HTR-8/SVneo (cell line): ENCODE data around the gene UAP1L1.
"Not testable (repeated sequence)": the region's sequence is repeated elsewhere in the genome, so short reads cannot be mapped to it uniquely, and the experiment has no call there.

Experiments
- DNase-seq: peaks from one replicate; pipeline ENCODE4 v3.0.0; 2011; ENCODE audit warnings: low spot score, mixed read lengths; ENCODE audit not compliant: insufficient read length
- FAIRE-seq: peaks from 2 replicates; lab custom pipeline; 2011; peaks lifted over from hg19 to GRCh38; lab: Jason Lieb, UNC

The UAP1L1 gene, protein sequence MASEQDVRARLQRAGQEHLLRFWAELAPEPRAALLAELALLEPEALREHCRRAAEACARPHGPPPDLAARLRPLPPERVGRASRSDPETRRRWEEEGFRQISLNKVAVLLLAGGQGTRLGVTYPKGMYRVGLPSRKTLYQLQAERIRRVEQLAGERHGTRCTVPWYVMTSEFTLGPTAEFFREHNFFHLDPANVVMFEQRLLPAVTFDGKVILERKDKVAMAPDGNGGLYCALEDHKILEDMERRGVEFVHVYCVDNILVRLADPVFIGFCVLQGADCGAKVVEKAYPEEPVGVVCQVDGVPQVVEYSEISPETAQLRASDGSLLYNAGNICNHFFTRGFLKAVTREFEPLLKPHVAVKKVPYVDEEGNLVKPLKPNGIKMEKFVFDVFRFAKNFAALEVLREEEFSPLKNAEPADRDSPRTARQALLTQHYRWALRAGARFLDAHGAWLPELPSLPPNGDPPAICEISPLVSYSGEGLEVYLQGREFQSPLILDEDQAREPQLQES

DNA sequence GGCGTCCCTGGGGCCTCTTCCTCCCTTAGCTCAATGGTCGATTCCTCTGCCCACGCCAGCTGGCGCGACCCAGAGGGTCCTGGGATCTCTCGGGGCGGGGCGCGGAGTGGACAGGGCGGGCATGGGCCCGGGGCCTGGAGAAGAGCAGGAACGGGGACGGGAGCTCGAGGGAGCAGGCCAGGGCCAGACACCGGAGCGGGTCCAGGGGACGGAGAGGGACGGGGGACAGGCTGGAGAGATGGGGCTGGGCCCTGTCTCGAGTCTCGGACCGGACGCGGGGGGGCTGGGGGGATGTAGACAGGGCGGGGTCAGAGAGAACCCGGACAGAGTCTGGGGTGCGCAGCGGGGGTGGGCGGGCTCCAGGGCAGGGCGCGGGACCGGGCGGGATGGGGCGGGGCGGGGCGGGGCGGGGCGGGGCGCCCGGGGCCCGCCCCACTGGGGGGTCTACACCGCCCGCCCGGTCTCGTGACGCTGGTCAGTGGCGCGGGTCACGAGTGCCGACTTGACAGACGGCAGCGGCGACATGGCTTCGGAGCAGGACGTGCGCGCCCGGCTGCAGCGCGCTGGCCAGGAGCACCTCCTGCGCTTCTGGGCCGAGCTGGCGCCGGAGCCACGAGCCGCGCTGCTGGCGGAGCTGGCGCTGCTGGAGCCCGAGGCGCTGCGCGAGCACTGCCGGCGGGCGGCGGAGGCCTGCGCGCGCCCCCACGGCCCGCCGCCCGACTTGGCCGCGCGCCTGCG lies at the start of gene UAP1L1:
UAP1L1 (plus strand) TSS at position 508 of the 738 bp plus-strand sequence; CDS start at position 524, 16 bp downstream.
- DNase-seq (peak; percentile 56), FAIRE-seq (peak; percentile 79)

DNA sequence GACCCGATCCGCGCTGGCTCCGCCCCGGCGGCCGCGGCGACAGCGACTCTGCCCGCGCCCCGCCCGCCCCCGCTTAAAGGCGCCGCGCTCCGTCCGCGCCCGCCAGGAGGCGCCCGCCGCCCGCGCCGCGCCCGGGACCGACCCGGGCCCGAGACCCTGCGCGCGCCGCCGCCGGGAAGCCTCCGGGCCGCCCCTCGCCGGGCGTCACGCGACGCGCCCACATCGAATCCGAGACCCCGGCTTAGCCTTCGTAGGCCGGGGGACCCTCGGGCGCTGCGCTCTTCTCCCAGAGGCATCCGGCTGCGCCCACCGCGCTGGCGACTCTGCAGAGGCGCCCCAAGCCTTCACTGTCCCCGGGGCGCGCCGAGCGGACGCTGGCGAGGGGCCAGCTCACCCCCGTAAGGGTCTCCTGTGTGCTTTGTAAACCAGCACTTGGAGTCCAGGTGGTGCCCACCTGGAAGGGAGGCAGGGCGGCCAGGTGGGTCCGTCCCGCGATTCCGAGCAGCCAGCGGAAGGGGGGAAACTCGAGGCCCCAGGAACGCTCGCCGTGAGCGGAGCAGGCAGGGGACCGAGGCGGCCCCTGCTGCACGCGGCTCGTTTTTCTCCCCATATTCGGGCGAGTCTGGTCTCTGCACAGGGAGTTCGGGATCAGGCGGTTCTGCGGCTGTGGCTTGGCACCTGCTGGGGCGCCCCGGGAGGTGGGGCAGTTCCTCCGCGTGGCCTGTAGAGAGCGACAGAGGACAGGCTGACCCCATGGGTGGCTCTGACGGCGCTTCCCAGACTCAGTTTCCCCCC lies 48.9 kb upstream of the UAP1L1 start:
- FAIRE-seq = peak; percentile 23
- no peak for DNase-seq

DNA sequence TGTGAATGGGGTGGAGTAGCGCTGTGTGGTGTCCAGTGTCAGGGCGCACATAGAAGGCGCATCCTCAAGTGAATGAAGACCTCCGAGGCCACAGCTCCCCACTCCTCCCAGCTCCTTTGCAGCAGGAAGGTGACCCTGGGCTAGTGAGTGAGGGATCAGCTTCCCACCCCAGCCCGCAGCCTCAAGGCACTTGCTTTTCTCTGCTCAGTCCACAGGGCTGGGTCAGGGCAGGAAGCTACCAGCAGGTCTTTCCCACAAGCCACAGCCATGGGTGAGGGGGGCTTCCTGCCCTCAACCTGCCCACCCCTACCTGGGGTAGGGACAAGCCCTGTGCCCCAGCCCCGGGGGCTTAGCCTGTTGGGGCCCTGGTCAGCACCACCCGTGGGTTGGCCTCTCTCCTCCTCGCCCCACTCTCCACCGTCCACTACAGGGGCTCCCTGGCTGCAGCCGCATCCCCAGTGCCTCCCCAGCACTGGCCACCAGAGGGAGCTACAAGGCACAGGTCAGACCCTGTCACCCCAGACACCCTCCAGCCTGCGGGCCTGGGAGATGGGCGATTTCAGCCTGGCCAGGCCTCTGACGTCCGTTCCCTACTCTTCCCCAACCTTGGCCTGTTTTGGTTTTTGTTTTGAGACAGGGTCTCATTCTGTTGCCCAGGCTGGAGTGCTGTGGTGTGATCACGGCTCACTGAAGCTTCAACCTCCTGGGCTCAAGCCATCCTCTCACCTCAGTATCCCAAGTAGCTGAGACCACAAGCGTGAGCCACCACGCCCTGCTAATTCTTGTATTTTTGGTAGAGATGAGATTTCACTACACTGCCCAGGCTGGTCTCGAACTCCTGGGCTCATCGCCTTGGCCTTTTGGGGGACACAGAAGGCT lies 48.0 kb upstream of the UAP1L1 start:
- FAIRE-seq (peak; percentile 59), DNase-seq (peak; percentile 74)

DNA sequence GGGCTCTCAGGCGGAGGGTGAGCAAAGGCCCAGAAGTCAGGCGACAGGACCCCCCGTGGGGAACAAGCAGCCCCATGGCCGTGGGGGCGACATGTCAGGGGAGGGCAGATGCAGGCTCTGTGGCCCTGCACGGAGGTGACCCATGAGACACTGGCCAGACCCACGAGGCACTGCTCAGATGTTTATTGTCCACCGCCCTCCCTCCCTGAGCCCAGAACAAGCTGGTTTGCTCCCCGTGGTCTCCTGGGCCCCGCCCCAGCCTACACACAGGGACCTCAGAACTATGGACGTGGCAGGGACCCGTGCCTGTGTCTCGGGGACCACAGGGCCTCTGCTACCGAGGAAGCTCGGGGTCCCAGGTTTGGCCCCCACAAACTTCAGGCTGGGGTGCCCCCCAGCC lies 47.3 kb upstream of the UAP1L1 start:
- no peak for DNase-seq
- FAIRE-seq = no peak

DNA sequence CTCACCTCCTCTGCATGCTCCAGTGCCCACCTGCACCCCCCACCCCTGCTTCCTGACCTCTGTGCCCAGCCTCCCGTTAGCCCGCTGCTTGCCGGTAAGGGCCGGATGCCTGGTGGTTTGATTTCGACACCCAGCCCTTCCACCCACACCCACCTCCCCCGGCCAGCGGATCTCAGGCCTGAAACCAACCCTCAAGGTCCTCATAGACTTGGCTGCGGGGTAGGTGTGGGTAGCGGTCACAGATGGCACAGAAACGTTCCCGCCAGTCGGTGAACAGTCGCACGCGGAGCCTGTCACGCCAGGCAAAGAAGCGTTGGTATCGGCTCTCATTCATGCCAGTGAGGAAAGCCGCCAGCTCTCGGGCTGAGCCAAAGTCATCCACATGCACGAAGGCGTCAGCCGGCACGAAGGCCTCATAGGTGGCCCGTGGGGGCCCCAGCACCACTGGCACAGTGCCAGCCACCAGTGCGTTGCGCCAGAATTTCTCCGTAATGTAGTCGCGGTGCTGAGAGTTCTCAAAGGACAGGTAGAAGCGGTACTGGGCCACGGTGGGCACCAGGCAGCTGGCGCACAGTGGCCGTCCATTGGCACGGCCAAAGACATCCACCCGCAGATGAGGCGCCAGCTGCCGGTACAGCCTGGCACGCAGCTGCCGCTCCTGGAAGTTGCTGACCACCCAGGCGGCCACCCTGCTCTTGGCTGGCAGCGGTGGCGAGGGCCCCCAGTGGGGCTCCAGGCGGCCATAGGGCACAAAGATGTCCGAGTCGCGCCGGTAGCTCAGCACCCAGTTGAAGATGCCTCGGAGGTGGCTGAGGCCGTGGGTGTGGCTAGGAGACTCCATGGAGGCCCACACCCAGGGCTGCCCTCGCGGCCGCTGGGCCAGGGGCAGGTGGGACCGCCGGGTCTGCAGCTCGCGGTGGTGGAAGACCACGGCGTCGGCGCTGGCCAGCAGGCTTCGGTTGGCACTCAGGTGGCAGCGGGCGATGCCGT lies 46.5 kb upstream of the UAP1L1 start:
- DNase-seq (no peak), FAIRE-seq (no peak)

DNA sequence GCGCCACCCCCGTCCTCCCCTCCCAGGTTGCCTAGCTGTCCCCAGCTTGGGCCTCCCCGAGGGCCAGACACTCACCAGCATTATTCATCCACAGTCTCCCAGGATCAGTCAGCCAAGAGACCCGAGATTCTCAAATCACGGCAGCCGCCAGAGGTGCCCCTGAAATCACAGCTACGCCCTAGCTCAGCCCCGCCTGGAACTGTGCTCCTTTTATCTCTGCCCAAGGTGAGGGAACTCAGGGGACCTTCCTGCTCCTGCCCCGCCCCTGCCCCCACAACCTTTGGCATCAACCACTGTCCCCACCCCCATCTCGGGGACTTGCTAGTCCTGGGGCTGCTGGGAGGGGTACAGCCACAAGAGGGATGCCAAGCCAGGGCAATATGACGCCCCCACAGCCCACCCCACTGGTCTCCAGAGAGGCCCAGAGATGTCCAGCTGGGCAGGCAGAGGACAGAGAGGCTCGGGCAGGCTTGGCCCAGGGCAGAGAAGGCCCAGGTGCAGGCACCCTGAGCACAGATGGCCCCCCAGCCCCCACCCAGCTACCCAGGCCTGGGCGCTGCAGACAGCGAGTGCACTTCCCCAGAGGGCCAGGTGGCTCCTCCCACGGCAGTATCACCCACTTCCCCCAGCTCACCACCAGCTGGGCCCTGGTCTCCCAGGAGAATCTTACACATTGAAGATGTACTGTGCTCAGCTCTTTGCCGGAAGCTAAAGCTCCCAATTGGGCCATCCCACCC lies 45.2 kb upstream of the UAP1L1 start, which contains the start of gene FUT7:
FUT7 (minus strand) TSS at position 185 of the 737 bp plus-strand sequence; CDS start at position 88, 97 bp downstream.
- DNase-seq (no peak), FAIRE-seq (no peak)

DNA sequence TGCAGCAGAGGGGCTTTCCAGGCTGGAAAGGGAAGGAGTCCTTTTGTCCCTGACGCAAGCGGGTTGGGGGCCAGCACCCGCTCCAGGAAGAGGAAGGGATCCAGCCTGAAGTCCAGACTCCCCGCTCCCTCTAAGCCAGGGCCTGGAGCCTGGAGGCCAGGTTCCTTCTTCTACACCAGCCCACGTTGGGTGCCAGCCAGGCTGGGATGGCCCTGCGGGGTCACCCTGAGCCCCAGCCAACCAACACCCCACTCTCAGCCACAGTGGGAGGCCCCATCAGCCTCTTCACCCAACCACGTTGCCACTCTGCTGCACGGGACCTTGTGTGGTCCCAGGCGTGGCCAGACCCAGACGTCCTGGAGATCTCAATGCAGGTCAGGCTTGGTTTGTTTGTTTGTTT lies 44.5 kb upstream of the UAP1L1 start:
- no peak for DNase-seq
- FAIRE-seq = no peak

DNA sequence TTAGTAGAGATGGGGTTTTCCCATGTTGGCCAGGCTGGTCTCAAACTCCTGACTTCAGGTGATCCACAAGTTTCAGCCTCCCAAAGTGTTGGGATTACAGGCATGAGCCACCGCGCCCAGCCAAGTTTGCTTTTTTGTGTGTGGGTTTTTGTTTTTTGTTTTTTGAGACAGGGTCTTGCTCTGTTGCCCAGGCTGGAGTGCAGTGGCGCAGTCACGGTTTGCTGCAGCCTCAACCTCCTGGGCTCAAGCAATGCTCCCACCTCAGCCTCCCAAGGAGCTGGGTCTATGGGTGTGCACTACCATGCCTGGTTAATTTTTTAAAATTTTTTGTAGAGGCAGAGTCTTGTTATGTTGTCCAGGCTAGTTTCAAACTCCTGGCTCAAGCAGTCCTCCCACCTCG lies 43.8 kb upstream of the UAP1L1 start:
- not testable (repeated sequence) for DNase-seq, FAIRE-seq

DNA sequence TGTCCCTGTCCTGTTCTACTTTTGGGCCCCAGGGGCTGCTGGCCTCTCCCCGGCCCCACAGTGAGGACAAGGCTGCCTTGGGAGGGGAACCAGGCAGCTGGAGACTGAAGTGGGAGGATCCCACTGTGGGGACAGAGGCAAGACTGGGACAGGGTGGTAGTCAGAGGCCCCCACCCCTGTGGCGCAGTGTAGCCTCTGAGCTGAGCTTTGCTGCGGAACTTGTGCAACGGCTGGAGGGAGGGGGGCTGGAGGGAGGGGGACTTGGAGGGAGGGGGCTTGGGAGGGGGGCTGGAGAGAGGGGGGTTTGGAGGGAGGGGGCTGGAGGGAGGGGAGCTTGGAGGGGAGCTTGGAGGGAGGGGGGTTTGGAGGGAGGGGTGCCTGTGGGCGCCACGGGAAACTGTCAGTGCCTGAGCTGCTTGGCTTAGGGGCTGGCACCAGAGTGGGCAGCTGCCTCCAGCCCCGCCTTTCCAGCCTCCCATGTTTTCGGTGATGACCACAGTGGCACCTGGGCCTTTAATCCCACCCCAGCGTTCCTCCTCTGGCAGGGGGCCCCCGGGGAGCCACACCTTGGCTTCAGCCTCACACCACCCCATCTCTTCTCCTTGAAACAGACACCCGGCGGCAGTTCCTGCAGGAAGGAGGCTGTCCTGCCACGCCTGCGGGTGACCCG lies 43.1 kb upstream of the UAP1L1 start:
- DNase-seq (no peak), FAIRE-seq (no peak)

DNA sequence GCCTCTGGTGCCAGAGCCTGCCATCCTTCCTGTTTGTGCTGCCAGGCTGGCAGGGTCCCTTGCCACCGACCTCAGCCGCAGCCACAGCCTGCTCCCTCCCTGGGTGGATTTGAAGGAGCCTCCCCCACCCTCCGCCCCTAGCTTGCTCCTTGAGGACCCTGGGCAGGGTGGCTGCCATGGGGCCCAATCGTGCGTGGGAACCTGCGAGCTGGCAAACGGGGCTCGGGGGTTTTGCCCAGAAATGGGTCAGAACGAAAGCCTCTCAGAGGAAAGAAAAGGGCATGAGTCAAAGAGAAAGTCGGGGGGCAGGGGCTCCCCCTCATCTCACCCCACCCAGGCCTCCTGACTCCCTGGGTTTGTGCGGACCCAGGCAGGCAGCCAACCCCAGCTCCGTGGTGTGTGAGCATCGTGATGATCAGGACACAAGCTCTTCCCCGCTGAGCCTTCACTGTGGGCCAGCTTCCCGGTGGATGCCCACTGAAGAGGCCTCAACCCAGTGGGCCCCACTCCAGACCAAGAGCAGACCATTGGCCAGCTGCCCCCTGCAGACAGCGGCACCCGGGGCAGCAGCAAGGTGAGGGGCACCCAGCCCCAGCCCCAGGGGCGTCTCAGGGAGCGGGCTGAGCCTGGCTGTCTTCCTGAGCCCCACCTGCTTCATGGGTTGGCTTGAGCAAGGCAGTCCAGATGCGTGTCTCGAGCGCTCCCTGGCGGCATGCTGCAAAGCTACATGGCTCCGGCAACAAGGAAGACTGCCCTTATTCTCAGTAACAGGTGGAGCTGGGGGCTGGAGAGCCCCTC lies 42.4 kb upstream of the UAP1L1 start:
- peak; percentile 86 for DNase-seq
- FAIRE-seq = peak; percentile 79

DNA sequence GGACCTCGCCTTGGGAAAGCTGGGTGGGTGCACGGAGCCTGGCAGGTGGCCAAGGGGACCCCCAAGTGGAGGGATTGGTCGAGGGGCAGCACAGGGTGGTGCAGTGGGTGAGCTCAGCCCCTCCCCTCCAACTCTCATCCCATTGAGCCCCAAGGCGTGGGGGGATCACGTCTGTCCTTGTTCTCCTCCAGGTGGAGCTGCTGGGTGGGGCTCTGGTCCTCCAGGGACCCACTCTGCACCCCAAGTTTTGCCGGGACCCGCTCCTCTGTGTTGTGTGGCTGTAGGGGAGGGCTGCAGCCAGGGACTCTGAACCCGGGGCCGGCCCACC lies 41.8 kb upstream of the UAP1L1 start:
- no peak for DNase-seq
- FAIRE-seq = no peak

DNA sequence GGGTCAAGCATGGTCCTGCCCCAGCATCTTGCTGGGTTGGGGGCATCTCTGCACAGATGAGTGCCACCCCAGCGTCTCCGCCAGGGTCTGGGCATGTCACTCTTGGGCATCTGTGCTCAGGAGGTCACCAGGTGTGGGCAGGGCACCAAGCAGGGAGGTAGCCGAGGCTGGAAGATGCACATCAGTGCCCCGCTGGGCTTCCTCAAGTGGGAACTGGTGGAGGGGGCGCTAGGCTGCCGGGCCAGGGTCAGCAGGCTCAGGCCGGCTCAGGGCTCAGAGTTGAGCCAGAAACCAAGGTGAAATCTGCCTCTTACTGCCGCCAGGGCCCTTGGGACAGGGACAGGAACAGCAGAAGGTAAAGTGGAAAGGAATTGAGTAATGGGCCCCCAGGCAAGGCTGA lies 41.4 kb upstream of the UAP1L1 start:
- FAIRE-seq (no peak), DNase-seq (no peak)

DNA sequence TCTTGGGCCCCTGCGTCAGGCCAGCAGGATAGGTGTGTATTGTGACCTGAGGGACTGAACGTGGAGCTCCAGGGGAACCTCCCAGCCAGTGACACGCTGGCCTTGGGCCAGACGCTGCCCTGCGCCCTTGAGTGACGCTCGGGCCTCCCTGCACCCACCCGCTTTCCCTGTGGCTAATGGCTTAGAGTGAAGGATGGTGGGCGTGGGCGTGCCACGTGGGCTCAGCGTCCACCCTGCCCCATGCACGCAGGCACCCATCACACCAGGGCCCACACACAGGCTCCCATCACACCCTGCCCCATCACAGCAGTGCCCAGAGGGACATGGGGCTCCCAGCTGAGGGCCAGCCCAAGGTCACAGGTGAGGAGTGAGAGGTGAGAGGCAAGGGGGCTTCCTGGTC lies 40.3 kb upstream of the UAP1L1 start:
- FAIRE-seq = no peak

DNA sequence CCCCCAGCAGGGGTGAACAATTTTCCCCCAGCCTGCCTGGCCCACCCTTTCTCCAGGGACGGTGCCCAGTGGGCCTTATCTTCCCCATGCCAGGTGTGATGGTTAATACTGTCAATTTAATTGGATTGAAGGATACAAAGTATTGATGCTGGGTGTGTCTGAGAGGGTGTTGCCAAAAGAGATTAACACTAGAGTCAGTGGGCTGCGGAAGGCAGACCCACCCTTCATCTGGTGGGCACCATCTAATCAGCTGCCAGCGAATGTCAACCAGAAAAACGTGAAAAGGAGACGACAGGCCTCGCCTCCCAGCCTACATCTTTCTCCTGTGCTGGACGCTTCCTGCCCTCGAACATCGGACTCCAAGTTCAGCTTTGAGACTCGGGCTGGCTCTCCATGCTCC lies 39.8 kb upstream of the UAP1L1 start:
- DNase-seq (no peak), FAIRE-seq (no peak)

More for the DNA sequence above, 40.3 kb upstream of the UAP1L1 start:
- no peak for DNase-seq

DNA sequence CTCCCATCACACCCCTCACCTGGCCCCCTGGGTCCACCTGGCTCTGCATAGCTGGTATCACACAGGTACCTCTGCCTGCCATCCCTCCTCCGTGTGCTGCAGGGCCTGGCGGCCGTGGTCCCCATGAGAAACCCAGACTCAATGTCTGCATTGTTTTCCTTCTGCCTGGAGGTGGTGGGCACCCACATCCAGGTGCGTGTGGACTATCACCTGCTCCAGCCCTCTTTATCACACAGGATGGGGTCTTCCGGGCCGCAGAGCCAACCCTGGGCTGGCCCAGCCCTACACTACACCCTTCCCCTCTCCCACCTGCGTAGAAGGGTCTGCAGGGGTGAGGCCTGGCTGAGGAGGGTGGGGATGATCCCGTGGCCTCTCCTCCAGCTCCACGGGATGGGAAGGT lies 38.4 kb upstream of the UAP1L1 start:
- FAIRE-seq (no peak), DNase-seq (no peak)

DNA sequence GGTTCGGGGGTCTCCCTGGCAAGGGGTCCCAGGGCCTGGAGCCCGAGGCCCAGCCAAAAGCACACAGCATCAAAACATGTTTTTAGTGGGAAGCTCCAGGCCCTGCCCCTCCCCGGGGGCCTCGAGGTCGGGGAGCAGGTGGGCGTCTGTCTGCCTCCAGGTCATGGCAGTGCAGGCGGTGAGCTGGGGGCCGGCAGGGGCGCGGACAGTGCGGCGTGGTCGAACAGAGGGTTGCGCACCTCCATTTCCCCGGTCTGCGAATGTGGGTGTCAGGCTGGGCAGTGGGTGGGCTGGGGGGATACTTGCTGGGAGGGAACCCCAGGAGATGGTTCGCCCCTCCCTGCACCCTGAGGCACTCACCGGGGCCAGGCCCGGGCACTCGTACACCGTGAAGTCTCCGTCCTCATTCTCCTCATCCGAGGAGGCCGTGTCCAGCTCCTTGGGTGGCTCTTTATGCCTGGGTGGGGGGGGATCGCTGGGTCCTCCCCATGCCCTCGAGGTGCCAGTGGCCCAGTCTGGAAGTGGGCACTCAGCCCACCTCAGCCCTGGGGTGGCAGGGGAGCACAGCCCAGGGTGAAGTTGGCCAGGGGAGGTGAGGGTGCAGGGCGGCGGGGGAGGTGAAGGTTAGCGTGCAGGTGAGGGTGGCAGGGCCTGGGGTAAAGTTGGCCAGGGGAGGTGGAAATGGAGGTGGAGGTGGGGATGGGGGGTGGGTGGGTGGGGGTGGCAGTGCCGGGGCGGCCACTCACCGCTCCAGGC lies 37.5 kb upstream of the UAP1L1 start:
- no peak for DNase-seq
- FAIRE-seq = no peak
